ENCODE results near the gene RYR1. TPM values are rescaled to one million over a fixed set of nuclear protein-coding genes. Genes with fewer than 3 reads are reported as not detected.

Gene RYR1
- total and polyA plus RNA-seq, 2 of the 8 experiments (the other 6 are each of a cell fraction or from before 2014, with no cell fraction given) = 5.8 to 11.8 TPM

DNA sequence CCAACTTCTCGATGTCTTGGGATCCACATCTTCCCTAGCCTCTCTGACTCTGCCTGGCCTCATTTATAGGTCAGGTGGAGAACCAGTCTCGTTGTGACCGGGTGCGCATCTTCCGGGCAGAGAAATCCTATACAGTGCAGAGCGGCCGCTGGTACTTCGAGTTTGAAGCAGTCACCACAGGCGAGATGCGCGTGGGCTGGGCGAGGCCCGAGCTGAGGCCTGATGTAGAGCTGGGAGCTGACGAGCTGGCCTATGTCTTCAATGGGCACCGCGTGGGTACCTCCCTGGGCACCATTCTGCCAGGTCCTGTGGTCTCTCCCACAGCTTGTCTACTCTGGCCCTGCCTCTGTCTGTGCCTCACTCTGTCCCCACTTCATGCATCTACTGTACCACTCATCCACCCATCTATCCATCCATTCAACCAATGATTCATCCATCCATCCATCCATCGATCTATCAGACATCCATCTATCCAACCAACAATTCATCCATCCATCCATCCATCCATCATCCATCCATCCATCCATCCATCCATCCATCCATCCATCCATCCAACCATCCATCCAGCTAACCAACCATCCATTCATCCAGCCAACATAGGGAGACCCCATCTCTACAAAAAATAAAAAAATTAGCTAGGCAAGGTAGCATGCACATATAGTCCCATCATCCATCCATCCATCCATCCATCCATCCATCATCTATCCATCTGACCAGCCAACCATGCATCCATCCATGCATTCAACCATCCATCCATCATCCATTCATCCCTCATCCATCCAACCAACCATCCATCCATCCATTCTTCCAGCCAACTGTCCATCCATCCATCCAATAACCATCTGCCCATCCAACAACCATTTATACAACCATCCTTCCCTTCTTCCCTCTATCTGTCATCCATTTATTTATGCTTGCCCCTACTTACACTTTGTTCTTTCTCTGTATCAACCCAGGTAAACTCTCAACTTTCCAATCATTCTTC lies 34.3 kb downstream of the RYR1 start:
- no peak overlapping the region for H3K23ac ChIP-seq (ENCODE audit: insufficient read length)
- ChIA-PET CTCF (ENCODE audit: partially characterized antibody) (interaction anchor here (1.0 kb wide), 1 partner anchor 13 kb away, joined by 6 read pairs; no protein-coding TSS in a partner anchor), POLR2A (ENCODE audit: partially characterized antibody) (interaction anchor here (1.7 to 2.4 kb wide), 2 partner anchors 11 to 14 kb away, joined by 4 to 8 read pairs; no protein-coding TSS in a partner anchor)
- FAIRE-seq (no peak), DNase-seq (ENCODE audit: low read depth in 1 of 2, low spot score in 2 of 2) (no peak)
- no peak overlapping the region for H4K5ac ChIP-seq (ENCODE audit: insufficient read length, low read depth, low read length)
- H3K9me3 ChIP-seq (ENCODE audit: insufficient read depth in 2 of 2, low read depth in 1 of 2, low read length in 1 of 2) = no peaks in the 10 kb centered on the region
- 94 to 100% methylated on average over 1 to 17 of the region's 17 CpGs for WGBS, 2 experiments (ENCODE audit: extremely low coverage in 1 of 2, insufficient coverage in 1 of 2, insufficient read length in 1 of 2, insufficient replicate concordance in 2 of 2, low coverage in 1 of 2, low lambda C conversion rate in 2 of 2, missing lambda C conversion rate in 1 of 2)
- peaks cover 6 to 42% (median 20%) of the 10 kb centered on the region in 4 experiments; a peak in 7 of 8 replicates for H3K36me3 ChIP-seq (ENCODE audit: control insufficient read depth in 2 of 4, insufficient read depth in 4 of 4, low read length in 3 of 4)
- H2BK20ac ChIP-seq (ENCODE audit: low read length) = no peak overlapping the region
- H3K27me3 ChIP-seq (replicated peaks in 1 of 4; ENCODE audit: control insufficient read depth in 3 of 4, extremely low read depth in 1 of 4, insufficient read depth in 3 of 4, low read length in 3 of 4) = no peaks in the 10 kb centered on the region
- H3K4me3 ChIP-seq (ENCODE audit: extremely low read depth in 1 of 4, insufficient read depth in 2 of 4, low read depth in 3 of 4, low read length in 4 of 4) = no peak overlapping the region
- H2AK5ac ChIP-seq (ENCODE audit: low read depth, low read length) = no peak overlapping the region
- H2BK5ac ChIP-seq (ENCODE audit: low read depth, low read length) = no peak overlapping the region
- H3K9ac ChIP-seq (replicated peaks in 1 of 4; ENCODE audit: extremely low read depth in 1 of 4, low read depth in 3 of 4, low read length in 3 of 4) = no peak overlapping the region
- H3K18ac ChIP-seq (ENCODE audit: extremely low read depth, low read length) = no peak overlapping the region
- H2BK12ac ChIP-seq (ENCODE audit: low read depth, low read length) = no peak overlapping the region
- H3K79me1 ChIP-seq (ENCODE audit: low read depth, low read length) = no peaks in the 10 kb centered on the region
- no peak overlapping the region for H3K27ac ChIP-seq (ENCODE audit: low read depth, low read length)
- H3K4ac ChIP-seq (replicated peaks; ENCODE audit: insufficient read length, low read depth, low read length) = no peak overlapping the region
- no peak overlapping the region for H2BK120ac ChIP-seq (replicated peaks; ENCODE audit: low read depth, low read length)
- H3K79me2 ChIP-seq (ENCODE audit: control insufficient read depth in 1 of 2, insufficient read depth in 2 of 2, low read length in 2 of 2) = no peaks in the 10 kb centered on the region
- H4K8ac ChIP-seq (ENCODE audit: extremely low read depth, insufficient read depth, low read length) = no peak overlapping the region
- no peak for TF ChIP-seq SRF (IDR thresholded peaks at IDR 0.05; ENCODE audit: low read depth, low read length)
- no peak for TF ChIP-seq HDAC2 (IDR thresholded peaks at IDR 0.05; ENCODE audit: borderline replicate concordance in 1 of 2, low read depth in 2 of 2, low read length in 2 of 2)
- TF ChIP-seq FOSL1 (IDR thresholded peaks at IDR 0.05; ENCODE audit: insufficient read depth, low read depth, low read length) = no peak
- TF ChIP-seq SIX5 (IDR thresholded peaks at IDR 0.05; ENCODE audit: low read depth, low read length) = no peak
- H3K56ac ChIP-seq (replicated peaks; ENCODE audit: insufficient read length, low read depth, low read length) = no peak overlapping the region
- no peak overlapping the region for H2AFZ ChIP-seq (ENCODE audit: low read length)
- no peak overlapping the region for H4K91ac ChIP-seq (replicated peaks; ENCODE audit: insufficient read length, low read length)
- H3K4me1 ChIP-seq (replicated peaks in 1 of 4; ENCODE audit: control insufficient read depth in 3 of 4, insufficient read depth in 4 of 4, low read length in 3 of 4) = peaks cover 0 to 3% (median 0%) of the 10 kb centered on the region in 4 experiments; a peak in 1 of 7 replicates
- no peak overlapping the region for H2BK15ac ChIP-seq (ENCODE audit: low read length)
- peaks cover 0 to 2% of the 10 kb centered on the region in 2 experiments for H4K20me1 ChIP-seq (replicated peaks in 1 of 2; ENCODE audit: control insufficient read depth in 1 of 2, insufficient read depth in 2 of 2, low read length in 2 of 2)
- H3K23me2 ChIP-seq (ENCODE audit: low read depth, low read length) = peaks cover 6% of the 10 kb centered on the region; the same call in 1 of the 2 replicates
- H3K4me2 ChIP-seq (ENCODE audit: insufficient read depth in 1 of 2, low read depth in 2 of 2, low read length in 2 of 2) = no peak overlapping the region
- H3K14ac ChIP-seq (ENCODE audit: insufficient read length) = no peak overlapping the region
